GM19455 (cell line): ENCODE measurements around the gene CXorf49B.
"Not testable (repeated sequence)": the region's sequence is repeated elsewhere in the genome, so short reads cannot be mapped to it uniquely, and the experiment has no call there.

Experiments used
- ATAC-seq: cut with Tn5 transposase; IDR thresholded peaks from one replicate; pipeline ENCODE4 v1.9.1; 2021; ENCODE audit not compliant: unreplicated experiment

The CXorf49B gene

DNA sequence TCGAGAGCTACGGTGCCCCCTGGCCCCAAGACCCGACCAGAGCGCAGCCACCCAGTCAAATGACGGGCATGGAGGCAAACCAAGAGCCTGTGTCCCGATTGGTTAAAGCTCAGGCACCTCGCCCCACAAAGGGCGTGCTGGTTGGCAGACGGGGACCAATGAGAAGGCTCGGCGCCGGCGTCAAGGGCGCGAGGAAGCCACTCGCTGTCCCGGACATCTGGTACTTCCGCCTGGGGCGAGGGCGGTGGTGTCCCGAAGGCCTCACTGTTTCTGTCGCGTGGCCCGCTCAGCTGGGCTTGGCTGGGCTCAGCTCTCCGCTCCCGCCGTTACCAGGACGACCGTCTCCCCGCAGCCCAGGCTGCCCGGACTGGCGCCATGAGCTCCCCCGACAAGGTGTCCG, at the start of gene CXorf49B:
TSS of gene CXorf49B (plus strand) at position 301 of the 400 bp plus-strand sequence. CDS start at position 376, 75 bp downstream.
- ATAC-seq, result not testable (repeated sequence)

DNA sequence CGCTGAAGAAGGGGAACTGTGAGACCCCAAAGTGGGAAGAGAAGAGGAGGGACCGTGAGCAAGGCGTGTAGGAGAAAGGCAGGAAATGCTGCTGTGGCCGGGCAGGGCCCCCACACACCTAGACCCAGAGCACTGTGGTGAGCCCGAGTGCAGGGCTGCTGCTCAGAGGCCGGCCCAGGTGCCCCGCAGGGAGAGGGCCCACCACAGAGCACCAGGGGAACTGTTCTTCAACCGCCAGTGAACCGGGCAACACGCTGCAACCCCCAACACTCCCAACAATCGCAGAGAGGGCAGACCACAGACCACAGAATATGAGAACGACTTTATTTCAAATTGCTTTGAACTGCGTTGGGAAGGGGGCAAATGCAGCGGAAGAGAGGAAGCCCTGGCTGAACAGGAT, 49.1 kb upstream of the CXorf49B start:
- not testable (repeated sequence) for ATAC-seq

DNA sequence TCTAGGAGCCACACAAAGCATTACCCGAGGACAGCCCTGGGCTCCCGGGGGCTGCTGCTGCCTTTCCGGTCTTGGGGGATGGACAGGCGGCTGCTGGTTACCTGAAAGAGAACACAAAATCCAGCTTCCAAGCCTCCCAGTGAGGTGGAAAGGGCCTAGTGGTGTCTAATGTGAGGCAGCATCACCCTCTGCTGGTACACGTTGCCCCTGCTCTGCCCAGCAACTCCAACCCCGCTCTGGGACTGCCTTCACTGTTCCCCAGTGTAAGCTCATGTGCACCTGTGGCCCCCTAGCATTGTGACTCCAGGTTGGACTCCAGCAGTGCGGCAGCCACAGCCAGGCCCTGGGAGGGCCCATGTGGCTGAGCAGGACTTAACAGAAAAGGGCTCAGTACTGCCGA, 47.6 kb upstream of the CXorf49B start:
- not testable (repeated sequence) for ATAC-seq

DNA sequence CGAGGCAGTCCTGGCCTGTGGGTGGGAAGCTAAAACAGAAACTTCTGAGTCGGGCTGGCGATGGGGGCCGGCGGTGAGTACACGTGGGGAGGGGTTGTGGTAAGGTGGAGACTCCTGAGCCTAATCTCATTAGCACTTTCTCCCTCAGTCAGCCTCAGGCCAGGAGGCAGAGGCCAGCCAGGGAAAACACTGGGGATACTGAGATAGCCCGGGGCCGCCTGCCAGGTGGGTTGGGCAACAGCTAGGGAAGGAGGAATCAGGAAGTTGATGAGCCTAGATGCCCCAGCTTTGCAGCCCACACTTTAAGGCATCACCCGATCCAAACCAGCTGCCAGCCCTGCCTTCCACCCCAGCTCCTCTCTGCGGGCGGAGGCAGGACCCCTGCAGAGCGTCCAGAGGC, 46.8 kb upstream of the CXorf49B start:
- ATAC-seq, result not testable (repeated sequence)

DNA sequence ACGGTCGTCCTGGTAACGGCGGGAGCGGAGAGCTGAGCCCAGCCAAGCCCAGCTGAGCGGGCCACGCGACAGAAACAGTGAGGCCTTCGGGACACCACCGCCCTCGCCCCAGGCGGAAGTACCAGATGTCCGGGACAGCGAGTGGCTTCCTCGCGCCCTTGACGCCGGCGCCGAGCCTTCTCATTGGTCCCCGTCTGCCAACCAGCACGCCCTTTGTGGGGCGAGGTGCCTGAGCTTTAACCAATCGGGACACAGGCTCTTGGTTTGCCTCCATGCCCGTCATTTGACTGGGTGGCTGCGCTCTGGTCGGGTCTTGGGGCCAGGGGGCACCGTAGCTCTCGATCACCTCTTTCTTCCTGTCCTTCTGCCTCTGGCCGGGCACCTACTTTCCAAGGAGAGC, 45.0 kb upstream of the CXorf49B start, which contains the start of gene CXorf49:
TSS of gene CXorf49 (minus strand) at position 101 of the 400 bp plus-strand sequence. CDS start 134 bp downstream, outside the sequence.
- ATAC-seq, result not testable (repeated sequence)

GRCh38 chrX:71719195-71719594, 44.0 kb upstream of the CXorf49B start:
- ATAC-seq, result not testable (repeated sequence)

DNA sequence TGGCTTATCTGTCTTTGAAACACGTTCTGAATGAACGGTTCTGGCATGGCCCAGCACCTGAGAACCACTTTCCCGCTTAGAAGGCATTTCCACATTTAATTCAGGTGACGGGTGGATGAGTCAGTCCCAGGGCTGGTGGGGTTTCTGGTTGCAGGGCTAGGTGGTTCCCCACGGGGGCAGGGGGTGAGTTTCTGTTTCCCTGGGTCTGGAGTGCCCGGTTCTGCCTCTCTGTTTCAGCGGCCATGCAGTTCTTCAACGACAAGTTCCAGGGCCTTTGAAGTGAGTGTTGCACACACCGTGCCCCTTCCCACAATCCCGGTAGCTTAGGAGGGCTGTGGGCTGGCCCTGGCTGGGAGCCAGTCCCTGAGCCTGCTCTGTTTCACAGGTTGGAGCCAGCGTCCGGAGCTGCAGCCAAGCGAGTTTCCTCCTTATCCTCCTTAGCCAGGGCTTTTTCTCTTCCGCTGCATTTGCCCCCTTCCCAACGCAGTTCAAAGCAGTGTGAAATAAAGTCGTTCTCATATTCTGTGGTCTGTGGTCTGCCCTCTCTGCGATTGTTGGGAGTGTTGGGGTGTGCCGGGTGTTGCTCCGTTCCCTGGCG, 42.8 kb upstream of the CXorf49B start:
- ATAC-seq, result not testable (repeated sequence)

GRCh38 chrX:71760688-71761281, 2.4 kb upstream of the CXorf49B start:
- not testable (repeated sequence) for ATAC-seq

- ATAC-seq, result not testable (repeated sequence)
These were observed 1.7 kb downstream of the CXorf49B start for GRCh38 chrX:71764832-71765231.

- not testable (repeated sequence) for ATAC-seq
These were observed 2.5 kb downstream of the CXorf49B start for GRCh38 chrX:71765613-71766012.

GRCh38 chrX:71767134-71767533, 4.0 kb downstream of the CXorf49B start:
- not testable (repeated sequence) for ATAC-seq

DNA sequence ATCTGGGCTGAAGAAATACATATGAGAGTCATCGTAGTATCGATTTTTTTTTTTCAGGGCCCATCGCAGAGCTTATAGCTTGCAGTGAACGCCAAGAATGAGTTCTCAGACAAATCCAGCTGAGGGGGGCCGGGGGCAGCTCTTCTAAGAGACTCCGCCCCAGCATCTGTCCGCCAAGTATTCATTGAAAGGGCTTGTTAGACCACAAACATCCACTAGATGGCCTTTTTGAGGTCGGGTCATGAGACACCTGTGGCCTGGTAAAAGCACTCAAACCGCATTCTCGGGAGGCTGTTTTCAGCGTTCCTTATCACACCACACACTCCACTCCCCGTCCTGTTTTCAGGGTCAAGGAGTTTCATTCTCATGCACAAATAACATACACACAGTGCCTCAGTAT, 15.2 kb downstream of the CXorf49B start:
- peak; percentile 66 for ATAC-seq

DNA sequence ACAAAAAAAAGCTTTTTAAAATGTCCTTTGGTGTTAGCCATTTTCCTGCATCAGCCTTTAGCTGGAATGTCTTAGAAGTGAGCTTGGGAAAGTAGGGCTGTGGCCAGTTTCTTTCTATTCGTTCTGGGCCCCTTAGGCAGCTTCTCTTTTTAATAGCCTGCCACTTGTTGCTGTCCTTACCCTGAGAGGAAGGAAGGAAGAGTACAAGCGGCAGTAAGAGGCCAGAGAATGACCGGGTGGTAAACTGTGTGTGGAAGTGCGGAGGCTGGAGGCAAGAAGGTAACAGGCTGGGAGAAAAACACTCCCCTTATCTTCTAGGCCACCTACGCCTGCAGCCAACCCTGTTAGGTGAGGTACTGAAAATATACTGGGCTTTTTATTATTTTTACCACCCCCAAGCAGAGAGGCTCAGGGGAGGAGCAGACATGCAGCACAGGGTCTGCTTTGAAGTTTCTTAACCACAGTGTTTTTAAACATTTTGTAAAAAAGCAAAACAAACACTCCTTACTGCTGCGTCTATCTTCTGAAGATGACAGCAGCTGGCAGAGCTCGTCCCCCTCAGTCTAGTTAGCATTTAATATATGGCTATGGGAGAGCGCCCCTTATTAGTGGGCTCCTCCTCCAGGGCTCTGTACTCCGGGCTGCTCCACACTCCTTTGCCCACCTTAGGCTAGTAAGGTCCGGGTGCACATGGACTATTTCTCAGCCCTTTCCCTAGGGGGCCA, 19.2 kb downstream of the CXorf49B start:
- not testable (repeated sequence) for ATAC-seq

DNA sequence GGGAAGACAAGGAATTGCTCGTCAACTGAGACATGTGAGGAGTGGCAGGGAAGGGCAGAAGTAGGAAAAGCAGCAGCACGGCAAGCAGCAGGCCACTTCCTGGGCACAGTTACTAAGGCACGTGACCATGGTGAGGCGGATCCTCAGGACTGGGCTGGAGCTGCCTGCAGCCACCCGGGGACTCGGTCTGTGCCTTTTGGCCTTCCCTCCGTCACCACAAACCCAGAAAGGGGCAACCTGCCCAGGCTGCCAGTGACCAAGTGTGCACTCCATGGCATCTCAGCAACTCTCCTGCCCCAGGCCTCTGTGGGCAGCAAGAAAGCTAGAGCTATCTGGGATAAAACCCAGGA, 19.8 kb downstream of the CXorf49B start:
- not testable (repeated sequence) for ATAC-seq

- peak; percentile 44 for ATAC-seq
These were observed 20.6 kb downstream of the CXorf49B start for GRCh38 chrX:71783569-71784347.

- peak; percentile 67 for ATAC-seq
These were observed 21.3 kb downstream of the CXorf49B start for GRCh38 chrX:71784348-71784983.

DNA sequence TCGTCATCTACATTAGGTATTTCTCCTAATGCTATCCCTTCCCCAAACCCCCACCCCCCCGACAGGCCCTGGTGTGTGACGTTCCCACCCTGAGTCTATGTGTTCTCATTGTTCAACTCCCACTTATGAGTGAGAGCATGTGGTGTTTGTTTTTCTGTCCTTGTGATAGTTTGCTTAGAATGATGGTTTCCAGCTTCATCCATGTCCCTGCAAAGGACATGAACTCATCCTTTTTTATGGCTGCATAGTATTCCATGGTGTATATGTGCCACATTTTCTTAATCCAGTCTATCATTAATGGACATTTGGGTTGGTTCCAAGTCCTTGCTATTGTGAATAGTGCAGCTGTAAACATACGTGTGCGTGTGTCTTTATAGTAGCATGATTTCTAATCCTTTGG, 43.3 kb downstream of the CXorf49B start:
- ATAC-seq, result not testable (repeated sequence)

DNA sequence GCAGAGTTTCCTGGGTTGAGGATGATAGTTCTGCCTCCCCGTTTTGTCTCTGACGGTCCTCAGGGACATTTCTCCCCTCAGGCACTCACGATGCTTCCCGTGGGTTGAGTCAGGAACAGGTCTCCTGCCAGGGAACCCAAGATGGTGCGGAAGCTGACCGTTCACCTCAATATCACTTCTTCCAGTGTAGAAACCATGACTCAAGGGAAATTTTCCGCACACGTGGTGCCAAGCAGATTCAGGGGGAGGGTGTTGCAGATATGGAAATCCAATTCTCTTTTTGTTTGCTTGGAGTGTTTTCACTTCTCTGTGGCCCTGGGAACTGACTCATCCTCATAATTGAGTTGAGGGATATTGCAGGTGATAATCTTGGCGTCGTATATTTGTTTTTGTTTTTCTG, 46.7 kb downstream of the CXorf49B start:
- no peak for ATAC-seq

DNA sequence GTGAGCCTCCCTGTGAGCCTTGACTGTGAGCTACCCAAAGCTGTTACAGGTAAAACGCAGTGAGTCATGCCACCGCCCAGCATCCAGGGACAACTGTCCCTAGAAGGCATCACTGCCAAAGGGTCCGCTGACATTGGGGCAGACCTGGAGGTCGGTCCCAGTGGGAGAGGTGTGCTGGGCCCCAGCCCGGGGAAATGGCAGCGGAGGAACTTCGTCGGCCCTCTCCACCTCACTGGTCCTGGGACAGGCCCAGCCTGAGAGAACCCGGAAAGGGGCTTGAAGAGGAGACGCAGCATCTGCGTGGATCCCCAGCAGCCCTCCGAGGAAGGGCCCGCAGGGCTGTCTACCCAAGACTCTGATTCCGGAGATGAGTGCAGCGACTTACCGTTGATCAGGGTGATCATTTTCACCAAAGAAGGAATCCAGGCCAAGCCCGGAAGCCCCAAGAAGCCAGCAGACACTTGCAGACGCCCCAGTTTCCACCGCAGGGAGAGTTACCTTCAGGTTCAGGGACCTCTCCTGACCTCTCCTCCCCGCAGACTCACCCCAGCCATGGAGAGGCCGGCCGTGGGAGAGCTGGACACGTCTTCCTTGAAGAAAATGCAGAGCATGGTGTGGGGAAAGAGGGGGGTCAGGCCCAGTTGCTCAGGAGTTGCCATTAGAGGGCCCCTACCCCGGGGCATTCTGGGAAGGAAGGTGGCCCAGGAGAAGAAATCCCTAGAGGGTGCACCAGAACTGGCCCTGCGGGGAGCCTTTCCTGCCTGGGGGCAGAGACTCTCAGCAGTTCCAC, 51.2 kb downstream of the CXorf49B start:
- ATAC-seq, result no peak
